Melanocyte of skin (primary cell): ENCODE measurements around the gene KHNYN. TPM values are rescaled to one million over a fixed set of nuclear protein-coding genes. Genes with fewer than 3 reads are reported as not detected.

Experiments used
- total RNA-seq, 2 donors: library from RNA; depleted of rRNA; stranded (reverse); fragments of >200 nt; gene quantifications; 2 replicates each; pipeline ENCODE4 v1.2.3, GENCODE V29; 2012

KHNYN gene
- total RNA-seq: 10 to 100 TPM; 42.3 to 46.5 TPM

GRCh38 chr14:24429395-24430142 lies at the start of gene KHNYN, which contains the start of gene CBLN3:
Gene KHNYN, plus strand, starts transcription at chr14:24429954. Its CDS starts 777 bp downstream, at chr14:24430731.
Gene CBLN3, minus strand, starts transcription at chr14:24429668. Its CDS starts 614 bp downstream, at chr14:24429054.

DNA sequence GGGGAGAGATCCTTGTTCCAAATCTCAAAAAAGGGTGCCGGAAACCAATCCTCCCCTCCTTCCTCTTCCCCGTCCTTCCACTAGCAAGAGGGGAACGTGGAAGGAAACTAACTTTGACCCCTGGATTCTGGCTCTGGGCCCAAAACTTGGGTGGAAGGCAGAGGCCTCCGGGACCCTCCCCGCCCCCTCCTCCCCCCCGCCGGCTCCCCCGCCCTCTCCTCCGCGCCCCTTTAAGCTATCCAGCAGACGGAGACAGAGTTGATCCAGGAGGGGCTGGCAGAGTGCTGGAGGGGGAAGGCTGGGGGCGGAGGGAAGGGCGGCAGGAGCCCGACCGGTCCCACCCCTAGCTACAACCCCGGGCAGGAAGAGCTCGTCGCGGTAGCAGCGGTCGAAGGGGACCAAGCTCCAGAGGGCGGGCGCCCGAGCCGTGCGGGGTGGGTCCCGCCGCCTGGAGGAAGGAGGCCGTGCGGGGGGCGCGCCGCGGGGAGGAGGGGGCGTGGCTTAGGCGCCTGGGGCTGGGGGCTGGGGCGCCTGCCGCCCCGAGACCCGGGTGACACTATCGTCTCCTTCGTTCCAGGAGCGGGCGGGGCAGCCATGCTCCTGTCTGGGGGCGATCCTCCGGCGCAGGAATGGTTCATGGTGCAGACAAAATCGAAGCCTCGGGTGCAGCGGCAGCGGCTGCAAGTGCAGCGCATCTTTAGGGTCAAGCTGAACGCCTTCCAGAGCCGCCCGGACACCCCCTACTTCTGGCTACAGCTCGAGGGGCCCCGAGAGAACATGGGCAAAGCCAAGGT lies 30.9 kb upstream of the KHNYN start, which contains the start of gene NYNRIN:
NYNRIN (plus strand) TSS at position 351 of the 794 bp plus-strand sequence; CDS start at position 595, 244 bp downstream.

GRCh38 chr14:24442240-24443052 lies 12.7 kb downstream of the KHNYN start, which contains the start of gene SDR39U1:
Gene SDR39U1, minus strand, starts transcription at chr14:24442776. Its CDS starts 7 bp downstream, at chr14:24442769.

Other genes starting within 250 kb of the KHNYN start
- gene IPO4, start 241.1 kb upstream of the KHNYN start, total RNA-seq: 10 to 100 TPM; 38.2 to 69.3 TPM
- 10 to 100 TPM; 57.6 to 60.9 TPM for gene TM9SF1, start 234.5 kb upstream of the KHNYN start, total RNA-seq
- not detected for gene TSSK4, start 224.3 kb upstream of the KHNYN start, total RNA-seq
- 10 to 100 TPM in 1 of 2 donors, 1 to 10 TPM in 1; 8.3 to 12.4 TPM for gene CHMP4A, start 216.5 kb upstream of the KHNYN start, total RNA-seq
- 1 to 10 TPM; 3.3 to 7.9 TPM for gene MDP1, start 213.9 kb upstream of the KHNYN start, total RNA-seq
- gene NEDD8, start 197.6 kb upstream of the KHNYN start, total RNA-seq: 10 to 100 TPM; 80.2 to 96.6 TPM
- 10 to 100 TPM; 39.9 to 64.6 TPM for gene GMPR2, start 197.0 kb upstream of the KHNYN start, total RNA-seq
- gene TINF2, start 187.3 kb upstream of the KHNYN start, total RNA-seq: 10 to 100 TPM; 44.6 to 52.7 TPM
- under 1 TPM in 1 of 2 donors, not detected in 1; 0.34 TPM for gene TGM1, start 166.8 kb upstream of the KHNYN start, total RNA-seq
- 10 to 100 TPM; 38.5 to 41.0 TPM for gene RABGGTA, start 158.4 kb upstream of the KHNYN start, total RNA-seq
- 10 to 100 TPM; 11.0 to 20.3 TPM for gene DHRS1, start 130.2 kb upstream of the KHNYN start, total RNA-seq
- 10 to 100 TPM; 23.1 to 28.3 TPM for gene NOP9, start 130.1 kb upstream of the KHNYN start, total RNA-seq
- gene CIDEB, start 122.0 kb upstream of the KHNYN start, total RNA-seq: 1 to 10 TPM; 1.7 to 2.4 TPM
- gene LTB4R2, start 119.8 kb upstream of the KHNYN start, total RNA-seq: 1 to 10 TPM; 3.3 to 4.5 TPM
- gene LTB4R, start 118.5 kb upstream of the KHNYN start, total RNA-seq: 1 to 10 TPM in 1 of 2 donors, under 1 TPM in 1; 1.00 to 2.1 TPM
- under 1 TPM; under 0.01 to 0.34 TPM for gene ADCY4, start 94.9 kb upstream of the KHNYN start, total RNA-seq
- gene RIPK3, start 90.0 kb upstream of the KHNYN start, total RNA-seq: 1 to 10 TPM; 3.4 to 3.7 TPM
- gene NFATC4, start 61.8 kb upstream of the KHNYN start, total RNA-seq: 10 to 100 TPM; 16.0 to 29.3 TPM
- gene NYNRIN, start 31.0 kb upstream of the KHNYN start, total RNA-seq: 1 to 10 TPM; 1.0 to 1.7 TPM
- under 1 TPM; 0.33 to 0.34 TPM for gene CBLN3, start 286 bp upstream of the KHNYN start, total RNA-seq
- 10 to 100 TPM in 1 of 2 donors, 1 to 10 TPM in 1; 7.3 to 15.5 TPM for gene SDR39U1, start 12.8 kb downstream of the KHNYN start, total RNA-seq
- not detected for gene CMA1, start 78.3 kb downstream of the KHNYN start, total RNA-seq
- not detected for gene CTSG, start 146.3 kb downstream of the KHNYN start, total RNA-seq
- not detected for gene GZMH, start 179.7 kb downstream of the KHNYN start, total RNA-seq
- 1 to 10 TPM in 1 of 2 donors, not detected in 1; 1.0 TPM for gene GZMB, start 204.2 kb downstream of the KHNYN start, total RNA-seq